PC-9 (cell line): ENCODE results near the gene CLEC3A. TPM values are rescaled to one million over a fixed set of nuclear protein-coding genes. Genes with fewer than 3 reads are reported as not detected.

ENCODE experiments used
- BruUV-seq: library from RNA; stranded (reverse); fragments of 400-500 nt; replicated peaks from 2 replicates; lab custom pipeline; 2021; lab: Mats Ljungman, UMichigan
- CTCF ChIA-PET: fragments of 300-600 bp; sonication (Branson Sonifier 250); formaldehyde crosslinking; loops from one replicate; lab custom pipeline; 2022; ENCODE audit warnings: antibody characterized with exemption; lab: Charles Lee
- POLR2A ChIA-PET: fragments of 300-600 bp; sonication (Branson Sonifier 250); formaldehyde crosslinking; loops from one replicate; lab custom pipeline; 2022; ENCODE audit warnings: antibody characterized with exemption; ENCODE audit not compliant: unreplicated experiment; lab: Charles Lee
- DNase-seq, 2 experiments: peaks; one replicate each; pipeline versions ENCODE4 v3.0.0 to v3.0.0-alpha.2; 2015 to 2022; ENCODE audit warnings: mixed read lengths in 1 of 2
- H2AFZ ChIP-seq: fragments of 200-600 bp; sonication (generic); 2 replicates; pipeline ENCODE4 v1.8.1; 2017; ENCODE audit warnings: antibody characterized with exemption
- H3F3A ChIP-seq: fragments of 200-600 bp; sonication (generic); 2 replicates; pipeline ENCODE4 v1.8.1; 2017; ENCODE audit warnings: antibody characterized with exemption, mild to moderate bottlenecking, low read depth; ENCODE audit not compliant: insufficient read depth
- H3K27ac ChIP-seq: fragments of 200-600 bp; sonication (generic); 2 replicates; pipeline ENCODE4 v1.6.1; 2016; ENCODE audit warnings: mixed run types
- H3K27me3 ChIP-seq: fragments of 200-600 bp; sonication (generic); 2 replicates; pipeline ENCODE4 v1.6.1; 2016; ENCODE audit warnings: low read depth, mixed run types; ENCODE audit not compliant: insufficient read depth
- H3K36me3 ChIP-seq: fragments of 200-600 bp; sonication (generic); 2 replicates; pipeline ENCODE4 v1.6.1; 2016; ENCODE audit warnings: low read depth, mixed run types
- H3K4me1 ChIP-seq: fragments of 200-600 bp; sonication (generic); replicated peaks from 2 replicates; pipeline ENCODE4 v1.6.1; 2016; ENCODE audit warnings: mixed run types; ENCODE audit not compliant: insufficient read depth
- H3K4me2 ChIP-seq: fragments of 200-600 bp; sonication (generic); 2 replicates; pipeline ENCODE4 v1.6.1; 2017; ENCODE audit warnings: mixed run types
- H3K4me3 ChIP-seq: fragments of 200-600 bp; sonication (generic); 2 replicates; pipeline ENCODE4 v1.6.1; 2016; ENCODE audit warnings: mixed run types
- H3K79me2 ChIP-seq: fragments of 200-600 bp; sonication (generic); 2 replicates; pipeline ENCODE4 v1.6.1; 2017; ENCODE audit warnings: low read depth, mixed run types
- H3K9me2 ChIP-seq: fragments of 200-600 bp; sonication (generic); 2 replicates; pipeline ENCODE4 v1.8.1; 2017; ENCODE audit warnings: mild to moderate bottlenecking; ENCODE audit not compliant: insufficient read depth
- H3K9me3 ChIP-seq: fragments of 200-600 bp; sonication (generic); 2 replicates; pipeline ENCODE4 v1.8.1; 2016; ENCODE audit warnings: low read depth; ENCODE audit not compliant: insufficient read depth
- H4K20me1 ChIP-seq: fragments of 200-600 bp; sonication (generic); 2 replicates; pipeline ENCODE4 v1.8.1; 2017; ENCODE audit not compliant: insufficient read depth
- CTCF ChIP-seq: fragments of 200-600 bp; sonication (generic); conservative IDR thresholded peaks from 2 replicates; pipeline ENCODE4 v1.6.1; 2017; ENCODE audit warnings: mixed run types, antibody characterized with exemption, mild to moderate bottlenecking, moderate library complexity
- EZH2 ChIP-seq: fragments of 200-600 bp; sonication (generic); IDR thresholded peaks from 2 replicates; pipeline ENCODE4 v1.8.0; 2017; ENCODE audit warnings: antibody characterized with exemption, low read depth
- intact Hi-C: fragments of 100-400 bp; cut with micrococcal nuclease; formaldehyde crosslinking; loops from one replicate; pipeline ENCODE4 v1.10.0; 2022; ENCODE audit not compliant: unreplicated experiment
- total RNA-seq: library from RNA; stranded (reverse); gene quantifications from 2 replicates; pipeline ENCODE4 v1.2.3, GENCODE V29; 2021

CLEC3A gene
- total RNA-seq, 1 experiment from 2014 or later: not detected

- no peak overlapping the region for H3K27ac ChIP-seq
- no peaks in the 10 kb centered on the region for H3K4me1 ChIP-seq
- ChIA-PET CTCF (no interaction called here), POLR2A (no interaction called here)
- intact Hi-C loops: loop anchor here (5.0 to 10.0 kb wide), 2 partner anchors 764 to 1603 kb away; partner anchors contain the start of gene MAF
- H3F3A ChIP-seq: no peaks in the 10 kb centered on the region
- H3K36me3 ChIP-seq: no peaks in the 10 kb centered on the region
- no peaks in the 10 kb centered on the region for H3K79me2 ChIP-seq
- H3K9me2 ChIP-seq: no peaks in the 10 kb centered on the region
- no peaks in the 10 kb centered on the region for H3K9me3 ChIP-seq
- H4K20me1 ChIP-seq: no peaks in the 10 kb centered on the region
- TF ChIP-seq EZH2 (no peak), CTCF (no peak)
- no peaks in the 10 kb centered on the region for H3K27me3 ChIP-seq
- no peak overlapping the region for H3K4me2 ChIP-seq
- DNase-seq: no peak
- BruUV-seq: no TSS peak
- H3K4me3 ChIP-seq: no peak overlapping the region
- H2AFZ ChIP-seq: no peak overlapping the region
These were observed 20.8 kb upstream of the CLEC3A start for GRCh38 chr16:78001451-78002025.

- H3K4me2 ChIP-seq: no peak overlapping the region
- DNase-seq: peak; percentile 57 to 63
- H3K36me3 ChIP-seq: no peaks in the 10 kb centered on the region
- TF ChIP-seq EZH2 (no peak), CTCF (peak; percentile 91)
- H4K20me1 ChIP-seq: no peaks in the 10 kb centered on the region
- H3F3A ChIP-seq: no peaks in the 10 kb centered on the region
- intact Hi-C loops: loop anchor here (1.0 to 10.0 kb wide), 3 partner anchors 328 to 1602 kb away; partner anchors contain the start of gene MAF
- ChIA-PET POLR2A (no interaction called here), CTCF (interaction anchor here (1.9 kb wide), 1 partner anchor 326 kb away, joined by 5 read pairs; no protein-coding TSS in a partner anchor)
- H3K9me3 ChIP-seq: no peaks in the 10 kb centered on the region
- no peak overlapping the region for H3K27ac ChIP-seq
- no peaks in the 10 kb centered on the region for H3K9me2 ChIP-seq
- peaks cover 15% of the 10 kb centered on the region for H3K27me3 ChIP-seq
- no peaks in the 10 kb centered on the region for H3K4me1 ChIP-seq
- no TSS peak for BruUV-seq
- no peak overlapping the region for H3K4me3 ChIP-seq
- H3K79me2 ChIP-seq: no peaks in the 10 kb centered on the region
- no peak overlapping the region for H2AFZ ChIP-seq
These were observed 19.3 kb upstream of the CLEC3A start for GRCh38 chr16:78002915-78003538.

- no peaks in the 10 kb centered on the region for H4K20me1 ChIP-seq
- H3K4me2 ChIP-seq: no peak overlapping the region
- no peaks in the 10 kb centered on the region for H3K79me2 ChIP-seq
- BruUV-seq: no TSS peak
- no peak for DNase-seq
- H3K9me3 ChIP-seq: no peaks in the 10 kb centered on the region
- no peaks in the 10 kb centered on the region for H3K9me2 ChIP-seq
- no peak overlapping the region for H3K27ac ChIP-seq
- H2AFZ ChIP-seq: no peak overlapping the region
- no peaks in the 10 kb centered on the region for H3K36me3 ChIP-seq
- no peaks in the 10 kb centered on the region for H3F3A ChIP-seq
- POLR2A ChIA-PET: no interaction called here
- TF ChIP-seq CTCF: no peak
- no peak for TF ChIP-seq EZH2
- CTCF ChIA-PET: no interaction called here
- peaks cover 16% of the 10 kb centered on the region for H3K27me3 ChIP-seq
- no peaks in the 10 kb centered on the region for H3K4me1 ChIP-seq
- H3K4me3 ChIP-seq: no peak overlapping the region
- intact Hi-C loops: loop anchor here (5.0 to 10.0 kb wide), 2 partner anchors 767 to 1600 kb away; partner anchors contain the start of gene MAF
These were observed 17.8 kb upstream of the CLEC3A start for GRCh38 chr16:78004517-78004916.
